Activated CD8-positive, alpha-beta T cell treated with anti-CD3 and anti-CD28 coated beads for 36 hours (primary cell): ENCODE results near the gene CEP131. TPM values are rescaled to one million over a fixed set of nuclear protein-coding genes. Genes with fewer than 3 reads are reported as not detected.

ENCODE experiments used
- ATAC-seq: fragments of 200-7000 bp; cut with Tn5 transposase; one replicate; pipeline ENCODE4 v1.10.0; 2021; ENCODE audit warnings: mild to moderate bottlenecking, moderate library complexity
- CTCF ChIA-PET: fragments of 350-600 bp; sonication (Branson Sonifier 250); formaldehyde crosslinking; loops from one replicate; lab custom pipeline; 2021; ENCODE audit warnings: antibody characterized with exemption; lab: Charles Lee
- POLR2A ChIA-PET: fragments of 350-600 bp; sonication (Branson Sonifier 250); formaldehyde crosslinking; loops from one replicate; lab custom pipeline; 2021; ENCODE audit warnings: antibody characterized with exemption; lab: Charles Lee
- DNase-seq: peaks from one replicate; pipeline ENCODE4 v3.0.0-alpha.2; 2020
- H3K27ac Mint-ChIP-seq: one replicate; pipeline ENCODE4 v1.8.0; 2021; ENCODE audit warnings: mild to moderate bottlenecking, mixed read lengths
- H3K27me3 Mint-ChIP-seq: one replicate; pipeline ENCODE4 v1.8.0; 2021; ENCODE audit warnings: mixed read lengths
- H3K36me3 Mint-ChIP-seq: one replicate; pipeline ENCODE4 v1.8.0; 2021; ENCODE audit warnings: low read depth, mixed read lengths
- H3K4me1 Mint-ChIP-seq: one replicate; pipeline ENCODE4 v1.8.0; 2021; ENCODE audit warnings: low read depth, mixed read lengths
- H3K4me3 Mint-ChIP-seq: one replicate; pipeline ENCODE4 v1.8.0; 2021; ENCODE audit warnings: mild to moderate bottlenecking, moderate library complexity, mixed read lengths
- H3K9me3 Mint-ChIP-seq: one replicate; pipeline ENCODE4 v1.8.0; 2021; ENCODE audit warnings: mixed read lengths
- CTCF ChIP-seq: fragments of 200-600 bp; IDR thresholded peaks from one replicate; pipeline ENCODE4 v1.8.0; 2022; ENCODE audit warnings: antibody characterized with exemption, mild to moderate bottlenecking
- intact Hi-C: fragments of 100-400 bp; cut with micrococcal nuclease; formaldehyde crosslinking; loops from one replicate; pipeline ENCODE4 v1.10.0; 2022
- total RNA-seq, 2 experiments: library from RNA; stranded (reverse); gene quantifications; one replicate each; pipeline ENCODE4 v1.2.3, GENCODE V29; 2021

The CEP131 gene
- total RNA-seq, 2 experiments from 2014 or later, result 7.9 to 10.9 TPM

GRCh38 chr17:81164371-81165245, 58.2 kb downstream of the CEP131 start:
- POLR2A ChIA-PET, result no interaction called here
- intact Hi-C loops, result no loop called here
- H3K9me3 Mint-ChIP-seq, result no peaks in the 10 kb centered on the region
- no peak for TF ChIP-seq CTCF
- no peaks in the 10 kb centered on the region for H3K36me3 Mint-ChIP-seq
- H3K4me1 Mint-ChIP-seq, result no peaks in the 10 kb centered on the region
- no peak overlapping the region for H3K27ac Mint-ChIP-seq
- DNase-seq (no peak), ATAC-seq (no peak)
- H3K27me3 Mint-ChIP-seq, result peaks cover 13% of the 10 kb centered on the region
- CTCF ChIA-PET, result no interaction called here
- no peak overlapping the region for H3K4me3 Mint-ChIP-seq

GRCh38 chr17:81163703-81164370, 58.9 kb downstream of the CEP131 start:
- no peaks in the 10 kb centered on the region for H3K36me3 Mint-ChIP-seq
- H3K4me1 Mint-ChIP-seq, result no peaks in the 10 kb centered on the region
- ATAC-seq, result no peak
- ChIA-PET CTCF (no interaction called here), POLR2A (no interaction called here)
- no peaks in the 10 kb centered on the region for H3K9me3 Mint-ChIP-seq
- no peak for DNase-seq
- TF ChIP-seq CTCF, result no peak
- no peak overlapping the region for H3K4me3 Mint-ChIP-seq
- intact Hi-C loops, result no loop called here
- H3K27me3 Mint-ChIP-seq, result peaks cover 13% of the 10 kb centered on the region
- H3K27ac Mint-ChIP-seq, result no peak overlapping the region

GRCh38 chr17:81163051-81163695, 59.6 kb downstream of the CEP131 start:
- no peaks in the 10 kb centered on the region for H3K9me3 Mint-ChIP-seq
- ChIA-PET CTCF (no interaction called here), POLR2A (no interaction called here)
- H3K36me3 Mint-ChIP-seq, result no peaks in the 10 kb centered on the region
- H3K4me3 Mint-ChIP-seq, result no peak overlapping the region
- no peak overlapping the region for H3K27ac Mint-ChIP-seq
- DNase-seq, result no peak
- no peak for TF ChIP-seq CTCF
- peaks cover 13% of the 10 kb centered on the region for H3K27me3 Mint-ChIP-seq
- H3K4me1 Mint-ChIP-seq, result no peaks in the 10 kb centered on the region
- no peak for ATAC-seq
- intact Hi-C loops, result no loop called here

GRCh38 chr17:81162491-81162890, 60.3 kb downstream of the CEP131 start:
- no peak for TF ChIP-seq CTCF

More at GRCh38 chr17:81162491-81162890, 60.3 kb downstream of the CEP131 start:
- ChIA-PET POLR2A (interaction anchor here (1.0 kb wide), 1 partner anchor 10 kb away, joined by 3 read pairs; no protein-coding TSS in a partner anchor), CTCF (no interaction called here)
- H3K27me3 Mint-ChIP-seq, result peaks cover 13% of the 10 kb centered on the region
- H3K4me3 Mint-ChIP-seq, result no peak overlapping the region
- no peaks in the 10 kb centered on the region for H3K36me3 Mint-ChIP-seq
- ATAC-seq, result no peak
- intact Hi-C loops, result no loop called here
- H3K27ac Mint-ChIP-seq, result no peak overlapping the region
- no peaks in the 10 kb centered on the region for H3K4me1 Mint-ChIP-seq
- H3K9me3 Mint-ChIP-seq, result no peaks in the 10 kb centered on the region
- no peak for DNase-seq
